ENCODE results near the gene SHANK3. TPM values are rescaled to one million over a fixed set of nuclear protein-coding genes. Genes with fewer than 3 reads are reported as not detected.

SHANK3 gene
- total RNA-seq, 1 donor from 2014 or later: 11.5 TPM

Other genes starting within 250 kb of the SHANK3 start
- 19.8 and 35.3 TPM in 2 replicates for gene SBF1, start 197.8 kb upstream of the SHANK3 start, total RNA-seq
- gene ADM2, start 191.3 kb upstream of the SHANK3 start, total RNA-seq: 0.22 and 0.99 TPM in 2 replicates
- not detected in 2 replicates for gene MIOX, start 186.0 kb upstream of the SHANK3 start, total RNA-seq
- 18.7 and 27.0 TPM in 2 replicates for gene LMF2, start 165.1 kb upstream of the SHANK3 start, total RNA-seq
- gene NCAPH2, start 164.6 kb upstream of the SHANK3 start, total RNA-seq: 14.5 and 17.0 TPM in 2 replicates
- gene SCO2, start 147.2 kb upstream of the SHANK3 start, total RNA-seq: 1.3 and 2.4 TPM in 2 replicates
- 8.9 and 19.8 TPM in 2 replicates for gene TYMP, start 142.8 kb upstream of the SHANK3 start, total RNA-seq
- gene KLHDC7B, start 126.9 kb upstream of the SHANK3 start, total RNA-seq: not detected in 2 replicates
- not detected in 2 replicates for gene SYCE3, start 109.9 kb upstream of the SHANK3 start, total RNA-seq
- 1.5 and 5.2 TPM in 2 replicates for gene CPT1B, start 94.4 kb upstream of the SHANK3 start, total RNA-seq
- gene CHKB, start 90.0 kb upstream of the SHANK3 start, total RNA-seq: 20.5 and 25.4 TPM in 2 replicates
- gene MAPK8IP2, start 72.0 kb upstream of the SHANK3 start, total RNA-seq: 0.20 and 0.22 TPM in 2 replicates
- gene ARSA, start 44.7 kb upstream of the SHANK3 start, total RNA-seq: 8.7 and 11.3 TPM in 2 replicates
- gene ACR, start 65.4 kb downstream of the SHANK3 start, total RNA-seq: under 0.01 and 0.20 TPM in 2 replicates
- 2.0 and 6.2 TPM in 2 replicates for gene RABL2B, start 110.8 kb downstream of the SHANK3 start, total RNA-seq